ENCODE measurements around the gene CDC26.
"Not testable (repeated sequence)": the region's sequence is repeated elsewhere in the genome, so short reads cannot be mapped to it uniquely, and the experiment has no call there.

The CDC26 gene

DNA sequence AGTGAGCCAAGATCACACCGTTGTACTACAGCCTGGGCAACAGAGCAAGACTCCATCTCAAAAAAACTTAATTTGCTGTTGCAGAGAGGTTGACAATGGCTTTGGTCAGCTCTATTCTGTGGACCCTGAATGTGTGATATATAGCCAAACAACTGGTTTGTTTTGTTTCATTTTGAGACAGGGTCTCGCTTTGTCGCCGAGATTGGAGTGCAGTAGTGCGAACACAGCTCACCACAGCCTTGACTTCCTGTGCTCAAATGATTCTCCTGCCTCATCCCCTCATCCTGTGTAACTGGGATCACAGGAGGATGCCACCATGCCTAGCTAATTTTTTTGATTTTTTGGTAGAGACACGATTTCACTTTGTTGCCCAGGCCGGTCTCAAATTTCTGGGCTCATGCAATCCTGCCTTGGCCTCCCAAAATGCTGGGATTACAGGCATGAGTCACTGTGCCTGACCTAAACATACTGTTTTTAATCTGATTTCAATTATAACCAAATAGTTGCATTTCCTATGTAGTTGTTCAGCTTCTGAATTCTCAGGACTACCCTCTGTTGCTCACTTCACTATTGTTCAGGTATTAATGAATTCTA is 18.0 kb upstream of the CDC26 start:
- no peak for DNase-seq (ENCODE audit: low read depth)

GRCh38 chr9:113290052-113290607 is 14.8 kb upstream of the CDC26 start:
- no peak for DNase-seq (ENCODE audit: low read depth)

DNA sequence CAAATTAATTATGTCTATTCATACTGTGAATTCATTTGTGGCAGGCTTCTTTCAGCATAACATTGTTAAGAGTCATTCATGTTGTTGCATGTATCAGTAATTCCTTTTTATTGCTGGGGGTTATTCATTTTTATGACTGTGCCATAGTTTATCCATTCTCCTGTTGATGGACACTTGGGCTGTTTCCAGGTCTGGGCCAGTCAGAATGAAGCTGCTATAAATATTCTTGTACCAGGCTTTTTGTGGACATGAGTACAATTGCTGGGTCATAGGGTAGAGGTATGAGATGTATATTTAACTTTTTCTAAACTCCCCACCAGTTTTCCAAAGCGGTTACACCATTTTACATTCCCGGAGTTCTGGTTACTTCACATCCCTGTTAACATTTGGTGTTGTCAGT is 13.7 kb upstream of the CDC26 start:
- no peak for DNase-seq (ENCODE audit: low read depth)

- DNase-seq (ENCODE audit: low read depth), result no peak
Measured at GRCh38 chr9:113281356-113281755, 6.0 kb upstream of the CDC26 start.

GRCh38 chr9:113278840-113279239 is 3.5 kb upstream of the CDC26 start:
- no peak for DNase-seq (ENCODE audit: low read depth)

DNA sequence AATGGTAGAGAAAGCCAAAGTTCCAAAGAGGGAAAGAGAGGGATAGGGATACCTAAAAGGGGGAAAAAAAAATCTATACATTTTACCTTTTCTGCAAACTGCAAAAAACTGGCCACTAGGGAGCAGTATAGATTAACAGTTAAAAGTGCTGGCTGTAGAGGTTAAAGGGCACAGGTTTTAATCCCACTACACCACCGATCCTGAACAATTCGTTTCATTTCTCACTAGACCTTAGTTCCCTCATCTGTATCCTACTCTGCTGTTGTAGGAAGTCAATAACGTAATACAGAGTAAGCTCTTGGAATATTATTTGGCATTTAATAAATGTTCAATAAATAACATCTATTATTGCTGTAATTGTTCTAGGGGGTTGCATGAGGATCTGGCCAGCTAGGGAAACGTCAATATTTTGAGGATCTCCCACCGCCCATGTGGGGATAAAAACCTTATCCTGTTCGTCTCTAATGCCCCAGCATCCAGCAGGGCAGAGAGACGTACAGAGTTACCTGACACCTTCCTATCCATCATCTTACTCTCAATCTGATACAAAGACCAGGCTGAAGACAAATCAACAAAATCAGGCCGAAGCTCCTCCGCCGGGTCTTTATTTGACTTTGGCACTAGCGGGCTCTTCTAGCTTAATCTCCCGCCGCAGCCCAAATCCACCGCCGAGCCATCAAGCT is 757 bp downstream of the CDC26 start:
- no peak for DNase-seq (ENCODE audit: low read depth)

GRCh38 chr9:113269871-113270270 is 5.5 kb downstream of the CDC26 start:
- no peak for DNase-seq (ENCODE audit: low read depth)

DNA sequence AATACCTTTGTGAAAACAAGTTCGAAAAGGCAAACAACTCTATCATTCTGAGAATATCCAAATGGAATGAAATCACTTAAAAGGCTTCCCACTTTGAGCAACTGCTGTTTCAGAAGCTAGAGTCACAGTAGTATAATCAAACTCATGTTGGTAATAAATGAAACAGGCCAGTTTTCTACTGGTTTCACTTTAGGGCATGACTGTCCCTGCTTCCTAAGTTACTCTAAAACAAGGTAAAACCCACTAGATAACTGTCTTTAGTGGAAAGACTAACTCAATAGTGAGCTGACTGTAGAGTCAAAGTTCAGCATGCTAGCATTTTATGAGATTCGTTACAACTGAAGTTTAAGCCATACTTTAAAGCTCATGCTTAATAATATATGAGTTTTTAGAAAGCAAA is 6.0 kb downstream of the CDC26 start:
- no peak for DNase-seq (ENCODE audit: low read depth)

DNA sequence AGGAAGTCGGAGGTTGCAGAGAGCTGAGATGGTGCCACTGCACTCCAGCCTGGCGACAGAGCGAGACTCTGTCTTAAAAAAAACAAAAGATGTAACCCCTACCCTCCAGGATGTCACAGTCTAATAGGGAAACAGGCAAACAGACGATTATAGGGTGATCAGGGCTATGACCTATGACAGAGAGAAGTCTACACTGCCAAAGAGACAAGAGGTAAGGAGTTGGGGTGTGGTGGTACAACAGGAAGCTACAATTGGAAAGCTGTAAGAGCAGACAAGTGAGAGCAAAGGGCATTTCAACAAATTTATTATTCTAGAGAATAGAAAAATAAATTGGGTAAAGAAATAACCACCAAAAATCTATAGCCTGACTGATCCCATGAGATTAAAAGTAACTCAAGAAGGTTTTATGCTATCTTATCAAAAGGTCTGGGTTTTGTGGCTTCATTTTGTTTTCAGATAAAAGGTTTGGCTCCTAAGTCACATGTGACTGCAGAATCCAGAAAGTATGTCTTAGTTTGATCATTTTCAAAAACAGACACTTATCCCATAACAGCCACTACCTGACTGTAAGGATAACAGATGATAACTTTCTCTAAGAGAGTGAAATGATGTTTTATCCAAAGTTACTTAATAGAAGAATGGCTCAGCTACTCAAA is 7.3 kb downstream of the CDC26 start:
- no peak for DNase-seq (ENCODE audit: low read depth)

GRCh38 chr9:113266174-113266573 is 9.2 kb downstream of the CDC26 start:
- DNase-seq (ENCODE audit: low read depth), result no peak

DNA sequence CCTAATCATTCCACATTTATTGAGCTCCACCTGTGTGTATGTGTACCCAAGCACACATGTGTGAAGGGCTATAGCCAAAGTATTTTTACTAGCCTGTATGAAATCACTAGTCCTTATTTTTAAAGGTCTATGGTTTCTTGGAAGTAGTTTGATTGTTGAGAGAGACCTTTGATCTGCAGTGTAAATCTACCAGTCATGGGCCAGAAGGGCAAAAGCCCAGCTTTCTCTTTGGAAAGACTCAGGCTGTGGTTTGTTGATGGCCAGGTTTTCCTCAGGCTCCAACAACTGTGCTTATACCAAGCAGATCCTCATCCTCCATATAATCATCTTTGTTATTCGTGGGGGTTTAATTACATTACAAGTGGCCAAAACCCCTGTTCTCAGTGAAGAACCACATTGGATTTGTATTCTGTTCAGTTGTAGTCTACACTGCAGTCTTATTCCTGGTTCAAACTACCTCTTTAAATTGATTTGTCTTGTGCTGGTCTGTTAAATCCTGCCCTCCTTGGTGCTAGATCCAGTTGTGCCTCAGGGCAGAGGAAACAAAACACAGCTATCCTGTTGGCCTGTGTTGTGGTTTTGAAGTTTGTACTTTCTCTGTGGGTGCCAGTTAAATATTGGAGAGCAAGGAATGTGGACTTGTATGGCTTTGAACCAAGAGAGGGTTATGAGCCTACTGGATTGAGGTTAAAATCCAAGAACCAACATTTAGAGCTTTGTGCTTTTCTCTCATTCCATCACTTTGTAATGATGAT is 13.3 kb downstream of the CDC26 start:
- DNase-seq (ENCODE audit: low read depth), result no peak

DNA sequence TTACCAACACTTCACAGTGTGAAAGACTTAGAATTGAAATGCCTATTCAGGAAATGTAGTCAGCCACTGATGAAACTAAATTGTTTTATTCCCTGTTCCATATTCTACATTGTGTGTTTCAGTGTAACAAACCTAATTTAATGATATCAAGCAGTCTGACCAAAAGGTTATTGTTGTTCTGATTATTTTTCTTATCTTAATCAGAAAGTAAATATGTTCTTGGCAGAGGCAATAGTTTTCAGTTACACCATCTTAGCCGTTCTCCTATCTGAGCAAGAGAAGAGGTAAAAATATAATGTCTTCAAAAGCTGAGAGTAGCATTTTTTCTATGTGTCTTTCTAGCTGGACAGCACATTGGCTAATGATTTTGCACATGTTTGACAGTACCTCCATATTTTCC is 17.1 kb downstream of the CDC26 start:
- no peak for DNase-seq (ENCODE audit: low read depth)

DNA sequence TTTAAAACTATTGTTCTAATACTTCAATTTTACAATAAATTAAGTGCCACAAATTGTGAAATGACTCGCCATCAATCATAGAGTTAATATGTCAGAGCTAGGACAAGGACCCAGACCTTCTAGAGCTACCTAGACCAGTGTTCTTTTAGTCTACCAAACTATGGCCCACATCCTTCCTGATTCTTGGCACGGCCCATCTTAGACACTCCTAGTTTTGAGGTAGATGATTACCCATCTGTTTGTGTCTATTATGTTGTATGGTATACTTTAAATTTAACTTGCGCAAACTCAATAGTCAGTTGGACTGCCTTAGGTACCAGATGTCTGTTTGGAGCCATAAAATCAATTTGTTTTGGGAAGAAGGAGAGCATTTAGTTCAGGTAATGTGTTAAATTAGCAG is 17.5 kb downstream of the CDC26 start:
- DNase-seq (ENCODE audit: low read depth), result no peak

GRCh38 chr9:113255438-113255837 is 19.9 kb downstream of the CDC26 start:
- DNase-seq (ENCODE audit: low read depth), result no peak

- no peak for DNase-seq (ENCODE audit: low read depth)
Measured at GRCh38 chr9:113254991-113255390, 20.4 kb downstream of the CDC26 start.

GRCh38 chr9:113250807-113251206 is 24.6 kb downstream of the CDC26 start:
- DNase-seq (ENCODE audit: low read depth), result no peak

GRCh38 chr9:113249661-113250060 is 25.7 kb downstream of the CDC26 start:
- not testable (repeated sequence) for DNase-seq (ENCODE audit: low read depth)

GRCh38 chr9:113247640-113248039 is 27.7 kb downstream of the CDC26 start:
- no peak for DNase-seq (ENCODE audit: low read depth)

DNA sequence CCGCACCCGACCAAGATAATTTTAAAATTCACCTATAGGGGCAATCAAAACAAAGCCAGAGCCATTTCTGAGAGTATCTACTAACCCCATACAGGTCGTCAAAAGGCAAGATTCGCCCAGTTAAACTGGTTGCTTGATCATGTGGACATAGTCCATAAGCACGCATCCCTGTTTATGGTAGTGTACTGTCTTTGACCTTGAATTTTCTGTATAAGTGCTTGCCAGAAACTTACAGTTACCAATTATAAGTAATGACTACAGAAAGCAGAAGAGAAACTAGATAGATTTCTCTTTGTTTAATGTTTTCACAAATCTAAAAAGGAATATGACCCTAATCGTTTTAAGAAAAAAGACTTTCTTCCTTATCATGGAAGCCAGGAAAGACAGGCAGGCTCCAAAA is 28.4 kb downstream of the CDC26 start:
- DNase-seq (ENCODE audit: low read depth), result no peak

DNA sequence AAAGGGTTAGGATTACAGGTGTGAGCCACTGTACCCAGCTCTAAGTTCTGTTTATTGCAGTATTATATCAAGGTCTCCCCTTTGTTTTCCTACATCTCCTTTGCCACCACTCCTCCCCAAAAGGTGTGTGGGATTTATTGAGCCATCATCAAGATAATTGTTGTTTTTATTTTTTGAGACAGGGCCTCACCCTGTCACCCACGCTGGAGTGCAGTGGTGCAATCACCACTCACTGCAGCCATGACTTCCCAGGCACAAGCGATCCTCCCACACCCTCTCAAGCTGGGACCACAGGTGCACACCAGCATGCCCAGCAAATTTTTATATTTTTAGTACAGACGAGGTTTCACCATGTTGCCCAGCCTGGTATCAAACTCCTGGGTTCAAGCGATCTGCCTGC is 29.5 kb downstream of the CDC26 start:
- DNase-seq (ENCODE audit: low read depth), result no peak

GRCh38 chr9:113244556-113244955 is 30.8 kb downstream of the CDC26 start:
- no peak for DNase-seq (ENCODE audit: low read depth)

- DNase-seq (ENCODE audit: low read depth), result no peak
Measured at GRCh38 chr9:113241161-113241560, 34.2 kb downstream of the CDC26 start.

DNA sequence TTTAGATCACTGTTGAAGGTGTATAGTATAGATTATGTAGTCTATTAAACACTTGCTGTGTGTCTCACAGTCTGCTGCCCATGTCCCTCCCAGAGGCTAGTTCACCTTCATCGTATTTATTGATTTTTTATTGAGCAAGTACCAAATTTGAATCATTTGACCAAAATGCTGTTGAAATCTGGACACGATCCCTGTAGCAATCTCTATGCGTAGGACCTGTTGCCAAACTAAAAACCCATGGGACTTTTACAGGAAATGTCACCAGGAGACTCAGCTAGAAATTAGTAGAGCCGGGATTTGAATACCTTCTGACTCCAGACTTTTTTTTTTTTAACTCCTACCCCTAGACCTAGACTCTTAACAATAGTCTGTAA is 36.5 kb downstream of the CDC26 start:
- DNase-seq (ENCODE audit: low read depth), result no peak

All from GM04504 (cell line).